Naive thymus-derived CD8-positive, alpha-beta T cell (primary cell): ENCODE measurements around the gene NEK4. TPM values are rescaled to one million over a fixed set of nuclear protein-coding genes. Genes with fewer than 3 reads are reported as not detected.

Source experiments
- ATAC-seq, 2 donors: fragments of 150-1000 bp; cut with Tn5 transposase in 1 of 2; sonication (Bioruptor Pico), chemical (Tn5 transposase) in 1 of 2; 1 replicate in 1 of 2; 2 replicates in 1 of 2; pipeline ENCODE4 v1.10.0; 2021; ENCODE audit warnings: mild to moderate bottlenecking in 2 of 2, moderate library complexity in 2 of 2
- POLR2A ChIA-PET: fragments of 350-600 bp; sonication (Branson Sonifier 250); formaldehyde crosslinking; loops from one replicate; lab custom pipeline; 2021; ENCODE audit warnings: antibody characterized with exemption; lab: Charles Lee
- DNase-seq, 10 donors: peaks; one replicate each; pipeline versions ENCODE4 v3.0.0 to v3.0.0-alpha.2; 2020 to 2022
- H3K27ac Mint-ChIP-seq, 10 donors: one replicate each; pipeline ENCODE4 v1.8.0; 2020 to 2022; ENCODE audit warnings: mild to moderate bottlenecking in 10 of 10, mixed read lengths in 10 of 10, moderate library complexity in 4 of 10, inconsistent platforms in 1 of 10
- H3K27me3 Mint-ChIP-seq, 5 donors: one replicate each; pipeline ENCODE4 v1.8.0; 2021 to 2022; ENCODE audit warnings: mixed read lengths in 5 of 5
- H3K36me3 Mint-ChIP-seq, 3 donors: one replicate each; pipeline ENCODE4 v1.8.0; 2020 to 2022; ENCODE audit warnings: mixed read lengths in 3 of 3, mild to moderate bottlenecking in 2 of 3, inconsistent platforms in 1 of 3
- H3K4me1 Mint-ChIP-seq, 4 donors: one replicate each; pipeline ENCODE4 v1.8.0; 2021 to 2022; ENCODE audit warnings: mixed read lengths in 4 of 4
- H3K4me3 Mint-ChIP-seq, 10 donors: one replicate each; pipeline ENCODE4 v1.8.0; 2020 to 2022; ENCODE audit warnings: mild to moderate bottlenecking in 10 of 10, mixed read lengths in 10 of 10, moderate library complexity in 6 of 10, inconsistent platforms in 1 of 10
- H3K9me3 Mint-ChIP-seq, 9 donors: one replicate each; pipeline ENCODE4 v1.8.0; 2020 to 2022; ENCODE audit warnings: mixed read lengths in 9 of 9, mild to moderate bottlenecking in 3 of 9, inconsistent platforms in 1 of 9, moderate library complexity in 1 of 9
- polyA plus RNA-seq, 3 donors: library from polyadenylated mRNA; unstranded; fragments of 300-500 nt; fragmentation: Illumina TruSeq; gene quantifications; one replicate each; pipeline ENCODE4 v1.2.3, GENCODE V29; 2021
- total RNA-seq, 8 experiments: library from RNA in 2 of 8; stranded (reverse) in 2 of 8; gene quantifications; one replicate each; pipeline ENCODE4 v1.2.3 and lab custom pipeline; 2021 to 2026

The NEK4 gene
- total and polyA plus RNA-seq, 5 experiments from 2014 or later: 6.2 to 25.3 (median 12.4) TPM

DNA sequence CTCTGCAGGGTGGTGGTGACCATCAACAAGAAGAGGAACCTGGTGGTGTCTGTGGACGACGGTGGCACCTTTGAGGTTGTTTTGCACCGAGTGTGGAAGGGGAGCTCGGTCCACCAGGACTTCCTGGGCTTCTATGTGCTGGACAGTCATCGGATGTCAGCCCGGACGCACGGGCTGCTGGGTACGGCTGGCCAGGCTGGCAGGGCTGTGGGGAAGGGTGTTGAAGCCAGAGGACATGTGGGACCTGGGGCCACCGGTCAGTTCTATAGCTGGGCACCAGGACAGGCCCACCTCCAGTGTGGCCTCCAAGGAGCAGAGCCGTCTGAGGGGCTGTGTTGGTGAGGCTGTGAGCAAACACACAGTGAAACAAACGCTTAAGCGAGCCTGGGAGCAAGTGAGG lies 20.0 kb upstream of the NEK4 start:
- H3K9me3 Mint-ChIP-seq: no peaks in the 10 kb centered on the region
- POLR2A ChIA-PET: no interaction called here
- DNase-seq (peak in 1 of 10 donors; percentile 45), ATAC-seq (no peak)
- no peaks in the 10 kb centered on the region for H3K27me3 Mint-ChIP-seq
- H3K36me3 Mint-ChIP-seq: no peaks in the 10 kb centered on the region
- H3K4me1 Mint-ChIP-seq: peaks cover 0 to 2% (median 0%) of the 10 kb centered on the region in 4 donors
- H3K4me3 Mint-ChIP-seq: no peak overlapping the region
- no peak overlapping the region for H3K27ac Mint-ChIP-seq

DNA sequence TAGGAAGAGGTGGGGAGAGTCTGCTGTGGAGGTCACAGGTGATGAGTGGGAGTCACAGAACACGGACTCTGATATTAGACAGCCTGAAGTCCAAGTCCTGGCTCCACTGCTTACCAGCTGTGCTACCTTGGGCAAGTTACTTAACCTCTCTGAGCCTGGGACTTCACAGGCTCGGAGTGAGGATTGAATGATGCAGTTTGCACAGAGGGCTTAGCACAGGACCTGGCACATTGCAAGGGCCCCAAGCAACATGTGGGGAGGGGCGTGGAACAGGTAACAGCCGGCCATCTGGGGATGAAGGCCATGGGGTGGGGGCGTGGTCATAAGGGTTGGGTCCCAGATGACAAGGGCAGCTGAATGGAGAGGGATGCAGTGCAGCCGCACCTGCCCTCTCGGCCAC lies 19.6 kb upstream of the NEK4 start:
- no peak overlapping the region for H3K4me3 Mint-ChIP-seq

DNA sequence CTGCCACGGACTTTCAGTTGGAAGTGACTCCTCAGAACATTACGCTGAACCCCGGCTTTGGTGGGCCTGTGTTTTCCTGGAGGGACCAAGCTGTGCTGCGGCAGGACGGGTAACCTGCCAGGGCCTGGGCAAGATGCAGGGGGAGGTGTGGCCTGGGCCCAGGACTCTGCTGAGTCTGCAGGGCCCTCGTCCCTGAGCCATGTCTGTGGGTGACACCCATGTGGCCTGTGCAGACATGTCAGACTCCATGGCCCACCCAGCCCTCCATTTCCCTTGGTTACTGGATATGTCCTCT lies 19.0 kb upstream of the NEK4 start:
- Mint-ChIP-seq H3K36me3 (no peaks in the 10 kb centered on the region), H3K27me3 (peaks cover 0 to 2% (median 0%) of the 10 kb centered on the region in 5 donors), H3K4me1 (peaks cover 0 to 2% (median under 1%) of the 10 kb centered on the region in 4 donors), H3K27ac (peak overlapping the region in 2 of 10 donors; percentile 46 to 74), H3K9me3 (no peaks in the 10 kb centered on the region), H3K4me3 (no peak overlapping the region)
- POLR2A ChIA-PET: interaction anchor here (0.8 kb wide), 1 partner anchor 1400 kb away, joined by 3 read pairs; no protein-coding TSS in a partner anchor
- DNase-seq (peak in 1 of 10 donors; percentile 44), ATAC-seq (no peak)

More for the DNA sequence above, 19.6 kb upstream of the NEK4 start:
- H3K27me3 Mint-ChIP-seq: no peaks in the 10 kb centered on the region
- POLR2A ChIA-PET: interaction anchor here (0.8 kb wide), 1 partner anchor 1401 kb away, joined by 3 read pairs; no protein-coding TSS in a partner anchor
- H3K4me1 Mint-ChIP-seq: peaks cover 0 to 2% (median under 1%) of the 10 kb centered on the region in 4 donors
- no peak overlapping the region for H3K27ac Mint-ChIP-seq
- no peak for DNase-seq
- no peaks in the 10 kb centered on the region for H3K36me3 Mint-ChIP-seq
- H3K9me3 Mint-ChIP-seq: no peaks in the 10 kb centered on the region
- no peak for ATAC-seq

DNA sequence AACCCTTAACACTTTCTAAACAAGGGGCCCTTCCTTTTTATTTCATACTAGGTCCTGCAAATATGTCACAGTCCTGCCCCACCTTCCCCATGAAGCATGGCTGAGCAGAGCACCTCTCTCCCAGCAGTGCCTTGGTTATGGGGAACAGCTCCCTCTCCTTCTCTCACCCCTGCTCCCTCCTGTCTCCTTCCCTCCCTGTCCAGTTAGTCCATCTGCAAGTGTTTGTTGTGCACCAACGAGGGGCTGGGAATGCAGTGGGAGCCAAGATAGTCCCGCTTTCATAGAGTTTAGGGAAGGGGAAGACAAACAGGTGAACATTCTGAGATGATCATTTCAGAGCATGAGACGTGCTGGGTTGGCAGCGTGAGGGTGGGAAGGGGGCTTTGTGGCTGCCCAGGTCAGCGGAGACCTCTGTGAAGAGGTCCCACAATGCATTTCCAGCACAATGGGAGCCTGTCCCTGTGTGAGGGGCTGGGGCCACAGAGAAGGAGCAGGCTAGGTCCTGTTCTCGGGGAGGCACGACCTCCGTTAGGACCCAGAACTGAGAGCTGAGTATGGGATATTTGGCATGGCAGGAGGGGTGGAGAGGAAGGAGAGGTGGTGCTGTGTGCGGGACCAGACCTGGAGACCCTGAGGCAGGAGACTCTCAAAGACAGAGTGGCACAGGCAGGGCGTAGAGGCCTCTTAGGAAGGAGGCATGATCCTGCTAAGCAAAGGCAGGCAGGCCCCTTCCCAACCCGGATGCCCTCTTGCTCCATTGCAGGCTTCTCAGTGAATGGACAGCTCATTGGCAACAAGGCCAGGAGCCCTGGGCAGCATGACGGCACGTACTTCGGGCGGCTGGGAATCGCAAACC lies 18.4 kb upstream of the NEK4 start:
- Mint-ChIP-seq H3K36me3 (no peaks in the 10 kb centered on the region), H3K4me3 (no peak overlapping the region), H3K9me3 (no peaks in the 10 kb centered on the region), H3K4me1 (peaks cover 0 to 2% (median under 1%) of the 10 kb centered on the region in 4 donors), H3K27me3 (peaks cover 0 to 2% (median 0%) of the 10 kb centered on the region in 5 donors), H3K27ac (no peak overlapping the region)
- peak in 1 of 10 donors; percentile 50 for DNase-seq
- ATAC-seq: no peak
- POLR2A ChIA-PET: no interaction called here

DNA sequence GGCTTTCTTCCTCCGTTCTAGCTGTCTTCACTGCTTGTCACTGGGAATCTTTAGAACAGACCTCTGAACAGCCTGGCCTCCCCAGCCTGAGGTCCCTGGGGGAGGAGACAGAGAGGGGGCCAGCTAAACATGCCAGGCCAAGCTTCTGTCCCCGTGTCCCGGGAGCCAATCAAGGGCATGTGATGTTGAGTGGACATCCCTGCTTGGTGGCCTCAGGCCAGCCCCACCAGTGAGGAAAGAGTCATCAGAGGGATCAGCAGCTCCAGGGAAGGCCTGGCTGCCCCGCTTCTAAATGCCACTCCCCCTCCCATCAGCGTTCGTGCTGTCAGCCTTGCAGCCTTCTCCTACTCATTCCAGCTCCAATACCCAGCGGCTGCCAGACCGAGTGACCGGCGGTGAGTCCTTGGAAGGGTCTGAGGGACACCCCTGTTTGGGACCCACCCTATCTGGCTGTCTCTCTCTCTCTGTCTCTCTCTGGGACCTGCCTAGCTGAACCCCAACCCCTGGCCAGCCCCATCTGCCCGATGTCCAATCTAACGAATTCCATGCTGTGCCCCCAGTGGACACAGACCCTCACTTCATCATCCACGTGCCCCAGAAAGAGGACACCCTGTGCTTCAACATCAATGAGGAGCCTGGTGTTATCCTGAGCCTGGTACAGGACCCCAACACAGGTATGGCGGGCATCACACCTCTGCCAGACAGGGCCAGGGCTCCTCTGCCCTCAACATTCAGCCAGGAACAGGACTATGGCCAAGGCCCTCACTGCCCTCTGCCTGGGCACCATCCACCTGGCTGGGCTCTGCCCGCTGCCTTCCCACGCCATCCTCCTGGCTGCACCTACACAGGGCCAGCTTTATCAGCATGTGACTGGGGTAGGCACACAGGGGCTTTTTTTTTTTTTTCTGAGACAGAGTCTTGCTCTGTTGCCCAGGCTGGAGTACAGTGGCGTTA lies 17.2 kb upstream of the NEK4 start:
- peaks cover 0 to 2% (median under 1%) of the 10 kb centered on the region in 4 donors for H3K4me1 Mint-ChIP-seq

DNA sequence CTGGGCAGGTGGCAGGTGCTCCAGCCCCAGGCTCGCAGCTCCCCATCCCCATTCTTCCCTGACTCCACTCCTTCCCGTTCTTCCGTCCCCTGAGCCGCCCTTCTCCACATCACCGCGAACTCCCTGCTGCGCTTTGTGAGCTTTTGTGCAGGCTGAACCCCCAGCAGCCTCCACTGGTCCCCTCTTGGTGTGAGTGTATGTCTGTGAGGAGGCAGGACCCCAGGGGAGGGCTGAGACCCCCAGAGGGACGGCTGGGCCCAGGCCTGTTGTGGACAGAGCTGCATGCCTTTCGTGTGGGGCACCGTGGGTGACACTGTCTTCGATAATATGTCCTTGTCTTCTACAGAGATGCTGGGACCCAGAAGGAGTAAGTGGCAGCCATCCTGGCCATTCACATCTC lies 16.5 kb upstream of the NEK4 start:
- H3K4me3 Mint-ChIP-seq: no peak overlapping the region
- DNase-seq (peak in 1 of 10 donors; percentile 38), ATAC-seq (no peak)
- POLR2A ChIA-PET: no interaction called here
- no peaks in the 10 kb centered on the region for H3K36me3 Mint-ChIP-seq
- H3K27ac Mint-ChIP-seq: peak overlapping the region in 1 of 10 donors; percentile 51
- H3K4me1 Mint-ChIP-seq: peaks cover 0 to 2% (median under 1%) of the 10 kb centered on the region in 4 donors
- H3K27me3 Mint-ChIP-seq: peaks cover 0 to 10% (median 3%) of the 10 kb centered on the region in 5 donors
- no peaks in the 10 kb centered on the region for H3K9me3 Mint-ChIP-seq

More for the DNA sequence above, 17.2 kb upstream of the NEK4 start:
- H3K27ac Mint-ChIP-seq: peak overlapping the region in 2 of 10 donors; percentile 22 to 51
- no peaks in the 10 kb centered on the region for H3K9me3 Mint-ChIP-seq
- H3K27me3 Mint-ChIP-seq: peaks cover 0 to 3% (median 2%) of the 10 kb centered on the region in 5 donors
- H3K36me3 Mint-ChIP-seq: no peaks in the 10 kb centered on the region
- POLR2A ChIA-PET: no interaction called here
- no peak overlapping the region for H3K4me3 Mint-ChIP-seq
- DNase-seq (peak in 1 of 10 donors; percentile 53), ATAC-seq (no peak)

DNA sequence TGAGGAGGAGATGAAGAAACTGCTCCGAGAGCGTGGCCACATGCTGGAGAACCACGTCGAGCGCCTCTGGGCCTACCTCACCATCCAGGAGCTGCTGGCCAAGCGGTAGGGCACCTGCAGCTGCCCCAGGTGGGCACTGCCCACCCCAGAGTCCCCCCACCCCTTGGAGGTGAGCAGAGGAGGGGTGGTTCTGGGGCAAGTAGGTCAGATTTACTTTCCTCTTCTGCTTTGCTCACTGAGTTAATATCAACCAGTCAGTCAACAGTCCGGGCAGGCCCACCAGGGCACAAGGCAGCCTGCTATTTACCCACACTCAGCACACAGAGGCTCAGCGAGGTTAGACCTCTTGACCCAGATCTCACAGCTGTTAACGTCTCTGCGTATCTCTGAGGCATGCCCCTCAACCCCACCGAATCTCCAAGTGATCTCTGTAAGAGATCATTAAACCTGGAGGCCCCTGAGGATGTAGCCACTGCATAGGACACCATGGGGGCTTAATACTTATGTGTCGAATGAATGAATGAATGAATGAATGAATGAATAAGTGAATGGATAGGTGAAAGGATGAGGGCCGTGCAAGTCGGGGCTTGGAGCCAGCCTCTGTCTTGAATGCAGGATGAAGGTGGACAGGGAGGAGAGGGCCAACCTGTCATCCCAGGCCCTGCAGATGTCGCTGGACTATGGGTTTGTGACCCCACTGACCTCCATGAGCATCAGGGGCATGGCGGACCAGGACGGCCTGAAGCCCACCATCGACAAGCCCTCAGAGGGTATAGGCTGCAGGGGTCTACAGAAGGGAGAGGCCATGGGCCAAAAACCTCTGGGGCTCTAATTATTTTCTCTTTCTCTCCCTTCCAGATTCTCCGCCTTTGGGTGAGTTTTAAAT lies 15.8 kb upstream of the NEK4 start:
- ATAC-seq: no peak
- Mint-ChIP-seq H3K27ac (peak overlapping the region in 1 of 10 donors; percentile 61), H3K4me3 (no peak overlapping the region)

DNA sequence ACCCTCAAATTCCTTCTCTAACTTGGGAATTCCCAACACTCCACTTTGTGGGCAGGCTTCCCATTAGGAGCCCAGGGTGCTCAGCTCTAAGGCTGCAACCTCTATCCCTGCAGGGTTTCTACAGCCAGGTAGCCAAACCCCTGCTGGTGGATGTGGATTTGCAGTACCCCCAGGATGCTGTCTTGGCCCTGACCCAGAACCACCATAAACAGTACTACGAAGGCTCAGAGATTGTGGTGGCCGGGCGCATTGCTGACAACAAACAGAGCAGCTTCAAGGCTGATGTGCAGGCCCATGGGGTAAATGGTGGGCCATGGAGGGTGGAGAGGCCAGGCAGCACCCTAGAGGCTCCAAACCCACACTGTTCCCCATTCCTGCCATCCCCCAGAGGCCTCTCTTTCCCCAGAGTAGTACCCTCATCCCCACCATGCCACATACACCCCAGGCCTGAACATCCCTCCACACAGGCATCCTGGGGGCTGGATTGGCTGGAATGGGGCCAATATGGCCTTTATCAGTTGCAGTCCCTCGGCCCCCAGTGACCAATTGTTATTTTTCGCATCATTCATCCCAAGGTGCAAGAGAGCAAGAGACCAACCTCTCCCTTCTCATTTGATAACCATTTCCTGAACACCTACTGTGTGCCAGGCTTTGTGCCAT lies 14.3 kb upstream of the NEK4 start:
- H3K27me3 Mint-ChIP-seq: peaks cover 0 to 14% (median 7%) of the 10 kb centered on the region in 5 donors
- ATAC-seq (no peak), DNase-seq (peak in 1 of 10 donors; percentile 37)
- no peaks in the 10 kb centered on the region for H3K9me3 Mint-ChIP-seq
- no peak overlapping the region for H3K4me3 Mint-ChIP-seq
- H3K4me1 Mint-ChIP-seq: peaks cover 0 to 2% (median under 1%) of the 10 kb centered on the region in 4 donors
- no peaks in the 10 kb centered on the region for H3K36me3 Mint-ChIP-seq
- no peak overlapping the region for H3K27ac Mint-ChIP-seq
- POLR2A ChIA-PET: no interaction called here

More for the DNA sequence above, 15.8 kb upstream of the NEK4 start:
- Mint-ChIP-seq H3K9me3 (no peaks in the 10 kb centered on the region), H3K36me3 (no peaks in the 10 kb centered on the region), H3K27me3 (peaks cover 0 to 14% (median 3%) of the 10 kb centered on the region in 5 donors), H3K4me1 (peaks cover 0 to 2% (median under 1%) of the 10 kb centered on the region in 4 donors)
- peak in 1 of 10 donors; percentile 37 for DNase-seq
- POLR2A ChIA-PET: no interaction called here

DNA sequence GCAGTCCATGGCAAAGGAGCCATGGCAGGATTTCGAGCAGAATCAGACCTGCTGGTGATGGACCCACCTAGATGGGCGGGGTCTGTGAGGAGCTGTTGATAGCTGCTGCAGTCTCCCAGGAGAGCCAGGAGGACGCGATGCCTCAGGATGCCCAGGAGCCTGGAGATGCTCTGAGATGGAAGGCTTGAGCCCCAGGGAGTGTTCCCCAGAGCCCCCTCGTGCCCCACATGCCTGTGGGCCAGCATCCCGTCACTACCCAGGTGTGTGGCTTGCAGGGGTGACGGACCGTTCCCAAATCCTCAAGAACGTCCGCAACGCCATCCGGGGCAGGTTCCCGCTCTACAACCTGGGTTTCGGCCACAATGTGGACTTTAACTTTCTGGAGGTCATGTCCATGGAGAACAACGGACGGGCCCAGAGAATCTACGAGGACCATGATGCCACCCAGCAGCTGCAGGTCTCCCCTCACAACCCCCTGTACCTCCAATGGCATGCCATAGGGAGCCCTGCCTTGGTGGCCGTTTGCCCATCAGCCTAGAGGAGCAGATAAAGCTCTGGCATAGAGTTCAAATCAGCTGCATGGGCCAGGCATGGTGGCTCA lies 13.4 kb upstream of the NEK4 start:
- Mint-ChIP-seq H3K27ac (no peak overlapping the region), H3K4me1 (peaks cover 0 to 7% (median 2%) of the 10 kb centered on the region in 4 donors), H3K4me3 (no peak overlapping the region), H3K36me3 (no peaks in the 10 kb centered on the region), H3K9me3 (no peaks in the 10 kb centered on the region), H3K27me3 (peaks cover 0 to 14% (median 7%) of the 10 kb centered on the region in 5 donors)
- DNase-seq (peak in 1 of 10 donors; percentile 41), ATAC-seq (no peak)
- POLR2A ChIA-PET: no interaction called here

DNA sequence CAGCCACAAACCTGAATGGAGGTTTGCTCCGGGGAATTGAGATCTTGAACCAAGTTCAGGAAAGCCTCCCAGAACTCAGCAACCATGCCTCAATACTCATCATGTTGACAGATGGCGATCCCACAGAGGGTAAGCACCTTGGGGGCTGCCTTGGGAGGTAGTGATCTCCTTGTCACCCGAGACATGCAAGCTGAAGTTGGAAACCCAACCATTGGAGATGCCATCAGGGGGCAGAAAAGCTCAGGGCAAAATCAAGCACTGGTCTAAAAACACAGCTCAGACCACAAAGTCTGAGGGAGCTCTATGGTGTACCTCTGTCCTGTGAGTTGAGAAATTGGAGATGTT lies 12.4 kb upstream of the NEK4 start:
- Mint-ChIP-seq H3K4me1 (peaks cover 0 to 10% (median under 1%) of the 10 kb centered on the region in 4 donors), H3K36me3 (no peaks in the 10 kb centered on the region), H3K27ac (peak overlapping the region in 1 of 10 donors; percentile 35), H3K9me3 (no peaks in the 10 kb centered on the region), H3K4me3 (no peak overlapping the region), H3K27me3 (peaks cover 0 to 14% (median 7%) of the 10 kb centered on the region in 5 donors)
- POLR2A ChIA-PET: no interaction called here
- DNase-seq: no peak
- no peak for ATAC-seq
